Measurements from ENCODE around the gene IGSF21. TPM values are rescaled to one million over a fixed set of nuclear protein-coding genes. Genes with fewer than 3 reads are reported as not detected.

The IGSF21 gene
- total and polyA plus RNA-seq, 2 donors (not counting 1 experiment from before 2014, with no cell fraction given) = not detected

GRCh38 chr1:18413541-18414305, 306.1 kb downstream of the IGSF21 start:
- Histone ChIP-seq H3K4me2 (replicated peaks; ENCODE audit: low read depth, low read length, poor library complexity, severe bottlenecking) (no peak overlapping the region), H3K36me3 (replicated peaks in 1 of 2; ENCODE audit: control extremely low read depth in 1 of 2, control insufficient read depth in 1 of 2, extremely low read depth in 1 of 2, insufficient read depth in 2 of 2, low read length in 1 of 2) (no peaks in the 10 kb centered on the region), H3K79me2 (ENCODE audit: control insufficient read depth, insufficient read depth, low read length) (no peaks in the 10 kb centered on the region), H3K27me3 (replicated peaks in 1 of 4; ENCODE audit: control extremely low read depth in 1 of 4, control insufficient read depth in 3 of 4, insufficient read depth in 4 of 4, low read length in 3 of 4) (no peaks in the 10 kb centered on the region), H3K9ac (ENCODE audit: low read length) (no peak overlapping the region), H2AFZ (ENCODE audit: insufficient read depth, low read depth, low read length, poor library complexity, severe bottlenecking) (no peak overlapping the region), H3K9me3 (ENCODE audit: control extremely low read depth in 1 of 3, control insufficient read depth in 2 of 3, insufficient read depth in 1 of 3, low read length in 2 of 3) (peaks cover 0 to 23% (median 8%) of the 10 kb centered on the region in 3 donors), H3K4me1 (ENCODE audit: control insufficient read depth in 2 of 2, insufficient read depth in 2 of 2, low read length in 2 of 2) (no peaks in the 10 kb centered on the region), H4K20me1 (ENCODE audit: control insufficient read depth, insufficient read depth, low read length, poor library complexity, severe bottlenecking) (no peaks in the 10 kb centered on the region), H3K27ac (ENCODE audit: low read length in 2 of 2) (no peak overlapping the region), H3K4me3 (ENCODE audit: control extremely low read depth in 1 of 5, extremely low read depth in 1 of 5, insufficient read depth in 1 of 5, low read depth in 2 of 5, low read length in 4 of 5) (no peak overlapping the region)
- H3K9me3 Mint-ChIP-seq (ENCODE audit: insufficient read depth) = peaks cover 8% of the 10 kb centered on the region
- DNase-seq (no peak), ATAC-seq (ENCODE audit: low read depth) (no peak)
- H3K4me1 Mint-ChIP-seq = no peaks in the 10 kb centered on the region
- H3K27ac Mint-ChIP-seq = no peak overlapping the region
- H3K4me3 Mint-ChIP-seq = no peak overlapping the region
- H3K27me3 Mint-ChIP-seq = peaks cover 10% of the 10 kb centered on the region
- CTCF ChIA-PET = no interaction called here
- intact Hi-C loops (cut with micrococcal nuclease) = no loop called here
- TF ChIP-seq EZH2 (IDR thresholded peaks at IDR 0.05; ENCODE audit: borderline replicate concordance, insufficient read depth, low read depth, low read length, poor library complexity, severe bottlenecking) (no peak), CTCF (IDR thresholded peaks at IDR 0.05) (no peak)
- POLR2A ChIA-PET = no interaction called here
- 81% methylated on average over 9 of the region's 13 CpGs for WGBS (ENCODE audit: insufficient coverage)

GRCh38 chr1:18414321-18414720, 306.7 kb downstream of the IGSF21 start:
- H2AFZ ChIP-seq (ENCODE audit: insufficient read depth, low read depth, low read length, poor library complexity, severe bottlenecking) = no peak overlapping the region
- H3K4me3 Mint-ChIP-seq = no peak overlapping the region
- H3K9ac ChIP-seq (ENCODE audit: low read length) = no peak overlapping the region
- no peaks in the 10 kb centered on the region for H3K4me1 ChIP-seq (ENCODE audit: control insufficient read depth in 2 of 2, insufficient read depth in 2 of 2, low read length in 2 of 2)
- H3K4me1 Mint-ChIP-seq = no peaks in the 10 kb centered on the region
- H3K27ac Mint-ChIP-seq = no peak overlapping the region
- ChIA-PET POLR2A (no interaction called here), CTCF (no interaction called here)
- no peaks in the 10 kb centered on the region for H3K79me2 ChIP-seq (ENCODE audit: control insufficient read depth, insufficient read depth, low read length)
- H3K9me3 ChIP-seq (ENCODE audit: control extremely low read depth in 1 of 3, control insufficient read depth in 2 of 3, insufficient read depth in 1 of 3, low read length in 2 of 3) = peaks cover 0 to 23% (median 8%) of the 10 kb centered on the region in 3 donors
- intact Hi-C loops (cut with micrococcal nuclease) = no loop called here
- no peaks in the 10 kb centered on the region for H3K36me3 ChIP-seq (replicated peaks in 1 of 2; ENCODE audit: control extremely low read depth in 1 of 2, control insufficient read depth in 1 of 2, extremely low read depth in 1 of 2, insufficient read depth in 2 of 2, low read length in 1 of 2)
- no peak for TF ChIP-seq EZH2 (IDR thresholded peaks at IDR 0.05; ENCODE audit: borderline replicate concordance, insufficient read depth, low read depth, low read length, poor library complexity, severe bottlenecking)
- no peak for TF ChIP-seq CTCF (IDR thresholded peaks at IDR 0.05)
- DNase-seq (no peak), ATAC-seq (ENCODE audit: low read depth) (no peak)
- no peak overlapping the region for H3K27ac ChIP-seq (ENCODE audit: low read length in 2 of 2)
- whole genome bisulfite sequencing (ENCODE audit: insufficient coverage) = 92% methylated on average over 3 of the region's 5 CpGs
- H3K4me2 ChIP-seq (replicated peaks; ENCODE audit: low read depth, low read length, poor library complexity, severe bottlenecking) = no peak overlapping the region
- no peaks in the 10 kb centered on the region for H4K20me1 ChIP-seq (ENCODE audit: control insufficient read depth, insufficient read depth, low read length, poor library complexity, severe bottlenecking)
- no peaks in the 10 kb centered on the region for H3K27me3 ChIP-seq (replicated peaks in 1 of 4; ENCODE audit: control extremely low read depth in 1 of 4, control insufficient read depth in 3 of 4, insufficient read depth in 4 of 4, low read length in 3 of 4)
- H3K9me3 Mint-ChIP-seq (ENCODE audit: insufficient read depth) = peaks cover 8% of the 10 kb centered on the region
- H3K4me3 ChIP-seq (ENCODE audit: control extremely low read depth in 1 of 5, extremely low read depth in 1 of 5, insufficient read depth in 1 of 5, low read depth in 2 of 5, low read length in 4 of 5) = no peak overlapping the region
- H3K27me3 Mint-ChIP-seq = peaks cover 10% of the 10 kb centered on the region
